SIG-M5 treated with dmso at 0.1 percent for 504 hours (cell line): ENCODE data around the gene BBLN.
"Not testable (repeated sequence)": the region's sequence is repeated elsewhere in the genome, so short reads cannot be mapped to it uniquely, and the experiment has no call there.

Experiments
- DNase-seq: peaks from one replicate; lab custom pipeline; 2025; ENCODE audit not compliant: unreplicated experiment; lab: John Stamatoyannopoulos, UW

Gene BBLN

DNA sequence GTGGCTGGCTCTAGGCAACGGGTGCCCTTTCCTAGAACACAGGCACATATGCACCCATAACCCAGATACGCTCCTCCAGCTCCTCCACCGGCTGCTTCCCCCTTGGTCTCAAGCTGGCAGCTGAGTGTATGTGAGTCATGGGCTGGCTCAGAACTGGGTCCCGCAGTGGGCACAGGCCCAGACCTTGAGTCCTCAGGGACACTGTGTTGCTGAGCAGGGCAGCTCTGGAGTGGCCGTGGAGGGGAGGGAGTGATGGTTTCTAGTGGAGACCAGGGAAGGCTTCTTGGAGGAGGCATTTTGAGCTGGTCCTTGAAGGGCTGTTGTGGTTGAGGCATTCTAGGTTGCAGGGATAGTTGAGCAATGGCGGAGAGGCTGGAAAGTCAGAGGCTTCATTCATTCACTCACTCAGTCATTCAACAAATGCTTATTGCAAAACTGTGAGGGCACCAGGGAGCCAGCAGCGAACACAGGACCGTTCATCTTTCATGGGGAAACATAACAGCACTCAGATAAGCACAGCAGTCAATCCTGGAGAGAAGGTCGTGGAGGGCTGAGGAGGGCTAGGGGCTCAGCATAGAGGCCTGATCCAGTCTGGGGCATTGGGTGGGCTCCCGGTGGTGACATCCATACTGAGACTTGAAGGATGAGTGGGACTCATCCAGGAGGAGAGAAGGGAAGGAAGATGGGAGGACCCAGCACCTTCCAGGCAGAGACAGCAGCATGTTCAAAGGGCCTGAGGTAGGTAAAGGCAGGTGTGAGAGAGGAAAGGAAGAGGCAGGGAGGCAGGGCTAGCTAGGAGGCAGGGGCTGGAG lies 2.4 kb downstream of the BBLN start:
- no peak for DNase-seq

DNA sequence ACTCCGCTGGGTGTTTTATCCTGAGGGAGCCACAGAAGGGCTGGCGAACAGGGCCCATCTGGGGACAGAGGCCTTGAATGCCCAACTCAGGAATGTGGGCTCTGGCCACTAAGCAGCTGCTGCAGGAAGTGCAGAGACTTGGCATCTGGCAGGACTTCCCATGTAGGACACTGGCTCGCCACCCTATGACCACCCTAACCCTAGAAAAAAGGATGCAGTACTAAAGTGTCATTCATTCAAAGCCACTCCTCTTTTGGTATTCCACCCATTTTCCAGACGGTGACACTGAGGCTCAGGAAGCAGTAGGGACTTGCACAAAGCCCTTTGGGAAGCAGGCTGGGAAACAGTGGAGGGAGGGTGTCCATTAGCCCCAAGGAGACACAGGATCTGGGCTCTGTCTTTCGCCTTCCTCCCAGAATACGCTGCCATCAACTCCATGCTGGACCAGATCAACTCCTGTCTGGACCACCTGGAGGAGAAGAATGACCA lies 3.0 kb downstream of the BBLN start:
- no peak for DNase-seq

DNA sequence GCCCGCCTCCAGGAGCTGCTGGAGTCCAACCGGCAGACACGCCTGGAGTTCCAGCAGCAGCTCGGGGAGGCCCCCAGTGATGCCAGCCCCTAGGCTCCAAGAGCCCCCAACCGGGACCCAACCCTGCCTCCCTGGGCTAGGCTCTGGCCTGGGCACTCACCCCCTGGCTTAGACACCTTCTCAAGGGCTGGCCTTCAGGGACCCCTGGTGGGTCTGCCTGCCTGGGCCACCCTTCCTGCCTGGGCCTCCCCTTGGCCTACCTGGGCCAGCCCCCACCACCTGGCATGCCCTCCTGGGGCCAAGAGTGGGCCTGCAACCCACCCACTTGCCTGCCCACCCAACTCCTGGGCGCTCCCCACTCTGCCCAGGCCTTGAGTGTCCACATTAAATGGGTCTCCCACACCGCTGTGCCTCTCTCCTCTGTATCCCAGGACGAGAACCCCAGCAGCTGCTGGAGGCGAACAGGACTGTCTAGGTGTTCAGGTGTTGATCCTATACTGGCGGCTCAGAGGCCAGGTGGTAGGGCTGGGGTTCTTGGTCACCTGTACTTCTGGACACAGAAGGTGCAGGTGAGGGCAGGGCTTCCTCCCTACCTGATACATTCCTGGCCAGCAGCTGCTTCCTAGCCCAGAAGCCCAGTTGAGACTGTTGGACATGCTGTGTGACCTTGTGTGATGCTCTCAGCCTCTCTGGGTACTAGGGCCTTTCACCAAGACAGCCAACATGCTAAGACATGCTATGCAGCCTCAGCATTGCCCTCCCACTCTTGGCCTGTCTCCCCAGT lies 3.6 kb downstream of the BBLN start:
- DNase-seq = no peak

DNA sequence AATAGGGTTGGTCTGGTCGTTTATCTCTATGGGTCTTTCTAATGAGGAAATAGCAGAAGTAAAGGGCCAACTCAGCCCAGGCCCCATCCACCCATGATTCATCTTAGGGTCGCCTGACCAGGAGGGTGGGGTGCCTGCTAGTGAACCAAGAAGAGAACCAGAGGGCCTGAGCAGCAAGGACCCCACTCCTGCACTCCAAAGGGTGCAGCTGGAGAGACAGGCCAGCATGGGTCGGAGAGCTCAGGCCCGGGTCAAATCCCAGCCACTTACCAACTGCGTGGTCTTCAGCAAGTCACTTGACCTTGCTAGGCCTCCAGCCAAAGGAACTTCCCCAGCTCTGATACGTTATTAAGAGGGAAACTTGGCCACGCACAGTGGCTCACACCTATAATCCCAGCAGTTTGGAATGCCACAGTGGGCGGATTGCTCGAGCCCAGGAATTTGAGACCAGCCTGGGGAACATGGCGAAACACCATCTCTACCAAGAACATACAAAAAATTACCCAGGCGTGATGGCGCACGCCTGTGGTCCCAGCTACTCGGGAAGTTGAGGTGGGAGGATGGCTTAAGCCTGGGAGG lies 4.3 kb downstream of the BBLN start:
- no peak for DNase-seq

DNA sequence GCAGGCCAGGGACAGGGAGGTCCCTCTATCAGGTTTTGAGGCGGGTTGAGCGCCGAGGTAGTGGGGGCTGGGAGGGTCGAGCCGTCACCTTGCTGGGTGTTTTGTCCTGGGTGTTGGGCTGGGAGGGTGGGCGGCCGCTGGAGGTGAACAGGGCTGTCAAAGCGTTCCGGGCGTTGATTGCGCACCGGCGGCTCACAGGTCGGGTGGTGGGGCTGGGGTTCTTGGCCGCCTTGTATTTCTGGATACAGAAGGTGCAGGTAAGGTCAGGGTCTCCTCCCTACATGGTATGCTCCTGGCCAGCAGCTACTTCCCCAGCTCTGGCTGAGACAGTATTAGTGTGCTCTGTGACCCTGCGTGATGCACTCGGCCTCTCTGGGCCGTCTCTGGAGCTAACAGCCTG lies 6.1 kb downstream of the BBLN start:
- DNase-seq = no peak

DNA sequence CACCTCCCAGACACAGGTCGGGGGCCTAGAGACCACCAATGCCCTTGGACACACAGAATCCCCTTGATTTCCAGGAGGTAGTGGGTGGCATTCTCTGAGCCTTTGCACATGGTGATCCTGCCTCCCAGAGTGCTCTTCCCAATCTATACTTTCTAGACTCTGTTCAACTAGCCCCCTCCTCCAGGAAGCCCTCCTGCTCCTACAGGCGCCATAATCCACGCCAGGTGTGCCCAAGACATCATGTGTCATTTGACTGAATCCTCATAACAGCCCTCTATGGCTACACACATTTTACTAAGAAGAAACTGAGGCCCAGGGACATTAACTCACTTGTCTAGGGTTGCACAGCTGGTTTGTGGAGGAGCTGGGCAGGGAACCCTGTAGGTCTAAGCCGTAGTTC lies 7.1 kb downstream of the BBLN start:
- no peak for DNase-seq

DNA sequence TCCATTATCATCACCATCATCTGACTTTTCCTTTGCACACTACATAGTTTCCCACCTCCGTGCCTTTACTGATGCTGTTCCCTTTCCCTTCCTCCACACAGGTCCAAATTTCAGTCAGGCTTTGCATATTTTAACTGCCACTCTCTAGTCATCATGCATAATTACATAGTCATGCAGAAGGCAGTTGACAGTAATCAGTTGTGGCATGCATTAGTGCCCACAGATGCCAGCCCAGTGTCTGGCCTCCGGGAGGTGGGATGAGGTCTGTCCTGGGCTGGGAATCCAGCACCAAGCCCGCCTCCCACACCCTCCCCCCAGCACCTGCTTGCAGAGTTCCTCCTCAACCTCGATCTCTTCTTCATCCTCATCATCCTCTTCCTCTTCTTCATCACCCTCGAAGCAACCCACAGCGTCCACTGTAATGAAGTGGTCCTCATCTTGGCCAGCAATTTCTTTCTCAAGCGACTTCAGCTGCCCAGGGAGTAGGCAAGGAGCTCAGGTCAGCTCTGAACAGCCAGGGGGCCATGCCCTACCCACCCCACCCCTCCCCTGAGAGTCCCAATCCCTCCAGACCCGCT lies 8.8 kb downstream of the BBLN start:
- no peak for DNase-seq

DNA sequence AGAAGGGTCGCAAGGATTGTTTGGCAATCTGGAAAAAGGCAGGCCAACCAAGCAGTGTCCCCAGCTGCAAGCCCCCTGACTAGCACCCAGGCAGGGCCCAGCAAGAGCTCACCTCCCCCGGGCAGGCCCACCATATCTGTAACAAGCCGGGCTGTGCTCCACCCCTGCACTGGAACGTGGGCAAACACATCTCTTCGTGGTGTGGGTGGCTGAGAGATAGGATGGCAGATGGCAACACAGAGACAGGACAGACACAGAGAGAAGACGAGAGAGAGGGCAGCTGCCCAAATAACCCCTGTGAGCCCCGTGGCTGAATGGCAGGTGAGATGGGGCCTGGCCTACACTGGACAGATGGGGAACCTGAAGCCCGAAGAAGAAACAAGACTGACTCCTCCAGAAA lies 9.4 kb downstream of the BBLN start:
- DNase-seq = no peak

DNA sequence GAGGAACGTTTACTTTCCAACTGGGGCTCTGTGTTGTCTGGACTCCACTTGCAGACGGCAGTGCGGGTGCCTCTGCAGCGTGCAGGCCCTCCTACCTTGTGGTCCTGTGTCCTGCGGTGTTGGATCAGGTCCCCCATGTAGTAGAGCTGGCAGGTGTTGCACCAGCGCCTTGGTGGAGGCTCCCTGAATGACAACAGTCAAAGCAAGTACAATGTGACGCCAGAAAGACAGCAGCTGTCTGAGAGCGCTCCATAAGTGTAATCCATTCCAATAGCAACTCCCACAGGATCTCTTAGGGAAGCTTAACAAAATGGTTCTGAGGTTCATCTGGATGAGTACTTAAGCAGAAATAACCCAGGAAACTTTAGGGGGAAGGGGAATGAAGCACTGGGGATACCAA lies 9.9 kb downstream of the BBLN start:
- no peak for DNase-seq

DNA sequence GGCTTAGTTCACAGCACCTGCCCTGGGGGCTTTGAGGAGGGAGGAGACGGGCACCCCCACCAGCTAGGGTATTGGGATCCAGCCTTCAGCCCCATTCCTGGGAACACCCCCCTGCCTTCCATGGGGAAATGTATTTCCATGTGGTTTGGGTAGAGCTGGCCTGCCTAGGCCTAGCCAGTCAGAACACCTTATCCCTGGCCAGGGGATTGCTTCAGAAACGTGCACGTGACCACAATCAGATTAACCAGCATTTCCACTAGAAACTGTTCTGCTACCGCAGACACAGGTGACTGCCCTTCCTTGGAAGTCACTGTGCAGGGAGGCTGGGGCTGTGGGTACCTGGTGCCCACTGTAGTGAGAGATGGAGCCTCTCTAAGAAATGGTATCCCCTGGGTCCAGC lies 14.0 kb downstream of the BBLN start:
- DNase-seq = no peak

DNA sequence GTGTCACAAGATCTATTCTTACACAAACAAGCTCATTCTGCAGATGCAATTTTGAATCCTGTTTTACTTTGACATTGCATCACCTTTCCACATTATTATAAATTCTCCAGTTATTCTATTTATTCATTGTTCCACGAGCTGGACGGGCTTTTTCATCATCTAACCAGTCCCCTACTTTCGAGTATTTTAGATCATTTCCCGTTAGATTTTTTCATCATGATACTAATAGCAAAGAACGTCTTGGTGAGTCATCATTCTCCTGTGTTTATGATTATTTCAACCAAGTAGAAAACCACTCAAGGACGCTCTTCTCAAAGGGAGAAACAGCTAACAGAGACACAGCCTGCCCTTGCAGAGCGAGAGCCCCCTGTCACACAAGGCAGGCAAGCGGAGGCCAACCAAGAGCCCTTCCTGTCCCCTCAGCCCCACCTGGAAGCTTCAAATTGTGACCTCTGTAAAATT lies 15.1 kb downstream of the BBLN start:
- no peak for DNase-seq

DNA sequence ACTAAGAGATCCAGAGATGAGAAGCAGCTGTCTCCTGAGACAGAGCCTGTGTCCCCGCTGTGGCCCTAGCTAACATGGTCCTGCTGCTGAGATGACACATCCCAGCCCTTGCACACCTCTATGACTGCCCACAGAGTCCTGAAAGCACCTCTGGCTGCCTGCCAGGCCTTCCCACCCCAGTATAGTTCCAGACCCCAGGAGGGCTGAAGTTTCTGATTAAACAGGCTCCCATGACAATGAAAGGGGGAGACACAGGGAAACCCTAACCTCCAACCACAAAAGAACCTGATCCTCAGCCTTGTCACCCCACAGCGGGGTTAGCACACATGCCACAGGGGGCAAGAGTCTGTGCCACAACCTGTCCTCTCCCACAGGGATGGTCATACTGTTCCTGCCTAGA lies 15.7 kb downstream of the BBLN start:
- DNase-seq = no peak

DNA sequence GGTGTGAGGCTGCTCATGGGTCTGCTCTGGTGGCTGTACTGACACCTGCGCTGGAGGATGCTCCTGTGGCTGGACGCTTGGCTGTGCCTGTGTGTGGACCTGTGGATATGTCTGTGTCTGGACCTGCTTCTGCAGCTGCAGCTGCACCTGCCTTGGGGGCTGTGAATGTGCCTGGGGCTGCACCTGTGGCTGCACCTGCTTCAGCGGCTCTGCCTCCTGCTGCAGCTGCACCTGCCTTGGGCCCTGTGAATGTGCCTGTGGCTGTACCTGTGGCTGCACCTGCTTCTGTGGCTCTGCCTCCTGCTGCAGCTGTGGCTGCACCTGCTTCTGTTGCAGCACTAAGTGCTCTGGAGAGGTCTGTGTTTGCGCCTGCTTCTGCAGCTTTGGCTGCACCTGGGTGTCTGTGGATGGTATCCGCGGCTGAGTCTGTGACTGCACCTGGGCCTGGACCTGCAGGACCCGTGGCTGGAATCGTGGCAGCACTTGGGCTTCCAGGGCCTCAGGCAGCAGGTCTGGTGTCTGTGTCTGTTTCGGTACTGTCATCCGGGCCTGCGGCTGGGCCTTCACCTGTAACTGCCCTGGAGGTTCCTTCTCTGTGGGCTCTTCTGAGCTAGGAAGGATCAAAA lies 18.9 kb downstream of the BBLN start:
- DNase-seq = no peak

DNA sequence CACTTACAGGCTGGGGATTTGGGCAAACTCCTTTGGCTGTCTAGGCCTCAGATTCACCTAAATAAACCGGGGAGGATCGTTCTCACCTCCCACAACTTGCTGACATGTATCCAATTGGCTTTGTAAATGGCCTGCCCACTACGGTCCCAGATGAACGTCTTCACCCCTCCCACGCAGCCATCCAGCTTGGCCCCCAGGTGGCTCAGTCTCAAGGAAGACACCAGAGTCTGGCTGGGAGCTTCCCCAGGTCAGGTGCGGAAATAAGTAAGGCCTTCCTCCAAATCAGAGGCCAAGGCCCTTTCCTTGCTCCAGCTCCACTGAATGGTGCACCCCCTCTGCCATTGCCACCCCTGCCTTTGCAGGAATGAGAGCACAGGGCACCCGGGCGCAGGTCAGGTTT lies 19.9 kb downstream of the BBLN start:
- DNase-seq = no peak

DNA sequence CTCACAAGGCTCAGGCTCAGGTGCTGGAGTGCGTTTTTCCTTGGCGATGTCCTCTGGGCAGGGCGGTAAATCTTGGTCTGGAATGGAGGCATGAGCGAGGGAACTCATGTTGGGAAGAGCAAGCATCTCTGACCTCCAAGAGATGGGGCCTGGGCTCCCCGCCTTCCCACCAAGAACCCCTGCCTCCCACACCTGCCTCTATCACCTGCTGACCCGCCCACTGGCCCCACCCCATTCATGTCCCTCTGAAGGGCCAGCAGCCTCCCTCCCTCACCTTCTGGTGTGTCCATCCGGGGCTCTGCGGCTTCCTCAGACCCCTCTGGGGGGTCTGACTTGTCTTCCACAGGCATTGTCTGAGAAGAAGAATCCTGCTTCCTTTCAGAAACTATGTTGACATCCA lies 20.4 kb downstream of the BBLN start:
- DNase-seq = no peak

DNA sequence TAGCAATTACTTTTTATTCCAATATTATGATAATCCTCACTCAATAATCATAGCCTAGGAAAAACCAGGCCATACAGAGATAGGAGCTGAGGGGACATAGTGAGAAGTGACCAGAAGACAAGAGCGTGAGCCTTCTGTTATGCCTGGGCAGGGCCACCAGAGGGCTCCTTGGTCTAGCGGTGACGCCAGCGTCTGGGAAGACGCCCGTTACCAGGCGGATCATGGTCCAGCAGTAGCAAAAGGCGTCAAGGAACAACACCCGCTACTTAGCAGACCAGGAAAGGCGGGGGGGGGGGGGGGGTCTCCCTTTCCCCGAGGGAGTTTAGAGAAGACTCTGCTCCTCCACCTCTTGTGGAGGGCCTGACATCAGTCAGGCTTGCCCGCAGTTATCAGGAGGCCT lies 21.4 kb downstream of the BBLN start:
- DNase-seq = not testable (repeated sequence)

DNA sequence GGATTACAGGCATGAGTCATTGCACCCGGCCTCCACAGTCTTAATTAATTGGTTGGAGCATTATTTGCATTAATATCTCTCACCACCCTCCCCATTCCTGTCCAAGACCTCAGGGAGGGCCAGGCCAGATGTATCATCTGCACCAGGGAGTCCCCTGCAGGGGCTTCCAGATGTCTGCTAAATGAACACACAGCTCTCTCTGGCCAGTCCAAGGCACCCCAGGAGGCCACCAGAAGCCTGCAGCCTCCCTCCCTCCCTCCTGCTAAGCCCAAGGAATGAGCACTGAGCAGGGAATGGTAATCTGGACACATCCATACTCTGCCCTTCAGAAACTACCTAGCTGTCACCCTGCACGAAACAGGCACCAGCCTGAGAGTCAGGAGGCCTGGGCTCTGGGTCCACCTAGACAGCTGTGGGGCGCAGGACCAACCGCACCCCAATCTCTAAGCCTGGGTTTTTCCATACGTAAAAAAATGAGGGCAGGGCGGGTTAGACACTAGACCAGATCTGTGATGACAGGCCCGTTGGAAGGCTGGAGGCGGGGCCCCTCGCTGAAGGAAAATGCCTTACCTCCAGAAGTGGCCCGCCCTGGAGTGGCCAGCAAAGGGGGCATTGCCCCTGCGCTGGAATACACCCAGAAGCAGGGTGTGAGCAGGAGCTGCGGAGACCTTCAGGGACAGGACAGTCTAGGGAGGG lies 23.0 kb downstream of the BBLN start:
- no peak for DNase-seq

DNA sequence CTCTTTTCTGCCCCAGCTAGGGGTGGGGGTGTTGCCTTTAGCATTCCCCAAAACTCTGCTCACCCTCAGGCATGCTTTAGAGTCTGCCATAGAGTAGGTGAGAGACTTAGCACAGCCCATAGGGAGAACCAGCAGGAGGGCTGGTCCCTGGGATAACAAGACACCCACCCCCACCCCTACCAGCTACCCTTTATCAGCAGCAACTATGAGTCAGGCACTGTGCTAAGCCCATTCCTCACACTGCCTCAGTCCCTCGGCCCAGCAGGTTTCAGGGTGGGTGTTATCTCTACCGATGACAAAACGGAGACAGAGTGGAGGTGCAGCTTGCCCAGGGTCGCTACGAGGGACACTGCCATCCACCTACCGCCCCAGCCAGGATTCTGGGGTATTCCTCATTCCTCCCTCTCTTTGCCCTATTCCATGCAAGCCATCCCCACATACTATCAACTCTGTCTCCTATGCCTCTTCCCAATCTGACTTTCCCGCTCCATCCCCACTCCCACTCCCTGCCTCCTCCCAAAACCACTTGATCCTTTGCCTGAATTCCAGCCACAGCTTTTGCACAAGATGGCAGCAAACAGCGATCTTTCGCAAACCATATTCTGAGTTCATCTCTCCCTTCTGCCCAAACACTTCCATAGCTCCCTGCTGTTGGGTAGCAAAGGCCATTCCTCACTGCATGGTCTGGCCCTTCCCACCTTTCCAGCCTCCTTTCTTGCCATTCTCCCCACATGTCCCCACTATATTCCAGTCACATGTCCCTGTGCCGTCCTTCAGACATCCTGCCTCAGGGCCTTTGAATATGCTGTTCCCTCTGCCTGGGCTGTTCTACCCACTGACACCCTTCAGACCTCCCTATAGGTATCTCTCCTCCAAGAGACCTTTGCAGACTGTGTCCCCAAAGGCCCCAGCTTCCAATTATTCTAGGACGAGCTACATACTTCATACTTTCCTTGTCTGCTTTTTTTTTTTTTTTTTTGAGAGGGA lies 26.2 kb downstream of the BBLN start:
- DNase-seq = no peak

DNA sequence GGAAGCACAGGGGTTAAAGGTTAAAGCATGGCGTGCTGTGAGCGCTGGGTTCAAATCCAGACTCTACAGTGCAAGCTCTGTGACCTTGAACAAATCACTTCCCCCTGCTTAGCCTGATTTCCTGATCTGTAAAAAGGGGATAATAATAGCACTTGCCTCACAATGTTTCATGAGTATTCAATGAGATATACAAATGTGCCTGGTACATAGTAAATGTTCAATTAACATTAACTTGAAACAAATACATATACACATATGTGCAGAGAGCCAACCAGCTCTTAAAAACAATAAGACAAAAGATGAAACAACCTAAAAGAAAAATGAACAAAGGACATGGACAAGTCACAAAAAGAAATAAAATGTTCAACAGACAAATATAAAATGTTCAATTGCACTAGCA lies 27.3 kb downstream of the BBLN start:
- DNase-seq = no peak
